ENCODE data around the gene VANGL1. TPM values are rescaled to one million over a fixed set of nuclear protein-coding genes. Genes with fewer than 3 reads are reported as not detected.

VANGL1 gene
- total RNA-seq, 1 donor from 2014 or later, result 9.9 TPM

DNA sequence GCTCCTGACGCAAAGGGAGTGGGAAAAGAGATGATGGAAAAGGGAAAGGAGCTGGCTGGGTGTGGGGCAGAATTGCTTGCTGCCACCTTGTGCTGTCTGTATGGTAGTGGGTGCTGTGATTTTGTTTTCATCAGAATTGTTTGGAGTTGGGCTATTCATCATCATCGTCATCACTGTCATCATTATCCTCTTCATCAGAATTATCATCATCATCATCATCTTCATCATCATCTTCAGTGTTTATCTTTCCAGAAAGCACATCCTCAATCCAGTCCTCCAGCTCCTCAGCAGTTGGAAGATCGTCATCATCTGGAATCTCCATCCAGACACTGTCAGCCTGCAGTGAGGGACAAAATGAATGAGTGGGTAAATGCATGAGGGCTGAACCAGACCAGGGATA lies 59.3 kb downstream of the VANGL1 start:
- Mint-ChIP-seq H3K9me3 (no peaks in the 10 kb centered on the region), H3K27me3 (ENCODE audit: insufficient read depth) (peaks cover 9% of the 10 kb centered on the region), H3K36me3 (ENCODE audit: low read depth) (no peaks in the 10 kb centered on the region), H3K4me1 (ENCODE audit: low read depth) (no peaks in the 10 kb centered on the region), H3K4me3 (no peak overlapping the region), H3K27ac (no peak overlapping the region)
- intact Hi-C loops (cut with micrococcal nuclease), result no loop called here
- no peak for DNase-seq (ENCODE audit: low spot score)

DNA sequence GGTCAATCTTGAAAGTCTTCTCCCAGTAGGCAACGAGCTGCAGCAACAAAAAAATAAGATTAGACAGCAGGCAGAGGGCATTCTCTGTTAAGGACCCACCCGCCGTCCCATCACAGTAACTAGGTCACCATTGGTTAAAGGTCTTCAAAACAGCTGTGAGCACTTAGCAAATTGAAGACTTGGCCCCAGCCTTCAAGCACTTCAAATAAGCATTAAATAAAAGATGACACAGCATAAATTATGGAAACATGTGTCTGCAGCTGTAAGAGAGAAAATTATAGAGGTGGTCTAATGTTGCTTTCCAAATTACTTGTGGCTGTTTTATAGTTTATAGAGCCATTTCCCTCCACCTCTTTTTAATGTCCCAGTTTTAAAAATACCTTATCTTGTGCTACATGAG lies 61.2 kb downstream of the VANGL1 start:
- intact Hi-C loops (cut with micrococcal nuclease), result no loop called here
- Mint-ChIP-seq H3K4me3 (no peak overlapping the region), H3K36me3 (ENCODE audit: low read depth) (no peaks in the 10 kb centered on the region), H3K27ac (no peak overlapping the region), H3K27me3 (ENCODE audit: insufficient read depth) (peaks cover 12% of the 10 kb centered on the region), H3K9me3 (no peaks in the 10 kb centered on the region), H3K4me1 (ENCODE audit: low read depth) (no peaks in the 10 kb centered on the region)
- no peak for DNase-seq (ENCODE audit: low spot score)

DNA sequence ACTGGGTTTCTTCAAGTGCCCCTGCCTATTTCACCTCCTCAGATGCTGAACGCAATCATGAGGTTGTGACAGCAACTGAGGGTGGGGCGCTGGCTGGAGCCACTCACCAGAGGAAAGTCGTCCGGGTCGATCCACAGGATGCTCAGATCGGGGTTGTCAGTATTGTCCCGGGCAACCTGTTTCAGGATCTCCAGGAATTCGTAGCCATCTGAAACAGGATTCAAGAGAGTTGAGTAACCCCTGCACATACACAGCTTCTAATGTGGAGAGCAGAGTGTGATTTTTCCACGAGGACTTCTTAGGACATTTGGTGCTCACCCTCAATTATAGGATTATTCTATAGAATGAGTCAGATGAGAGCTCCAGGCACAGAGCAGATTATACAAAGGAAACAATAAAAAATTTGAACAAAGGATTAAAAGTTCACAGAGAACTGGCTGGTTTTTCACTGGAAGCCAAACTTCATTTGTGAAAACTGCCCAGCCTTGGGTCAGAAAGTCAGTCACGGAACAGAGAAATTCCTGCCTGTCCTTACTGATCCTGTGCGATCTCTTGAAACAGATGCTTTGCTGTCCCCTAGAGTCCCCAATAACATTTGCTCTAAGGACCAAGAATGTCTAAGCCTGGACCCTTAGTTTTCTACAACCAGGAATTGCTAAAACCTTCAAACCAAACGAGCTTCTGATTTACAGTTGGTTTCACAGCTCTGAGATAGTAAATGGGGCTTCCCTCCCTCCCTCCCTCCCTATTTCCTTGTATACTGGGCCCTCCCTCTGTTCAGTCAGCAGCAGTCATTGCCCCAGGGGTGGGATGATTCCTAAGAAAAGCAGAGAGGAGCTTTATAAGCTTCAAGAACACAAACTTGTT lies 63.5 kb downstream of the VANGL1 start:
- Mint-ChIP-seq H3K27me3 (ENCODE audit: insufficient read depth) (peaks cover 22% of the 10 kb centered on the region), H3K4me3 (no peak overlapping the region), H3K27ac (no peak overlapping the region), H3K4me1 (ENCODE audit: low read depth) (no peaks in the 10 kb centered on the region), H3K9me3 (no peaks in the 10 kb centered on the region), H3K36me3 (ENCODE audit: low read depth) (no peaks in the 10 kb centered on the region)
- intact Hi-C loops (cut with micrococcal nuclease), result loop anchor here (5.0 kb wide), 1 partner anchor 67 kb away; no protein-coding TSS in a partner anchor
- DNase-seq (ENCODE audit: low spot score), result no peak

DNA sequence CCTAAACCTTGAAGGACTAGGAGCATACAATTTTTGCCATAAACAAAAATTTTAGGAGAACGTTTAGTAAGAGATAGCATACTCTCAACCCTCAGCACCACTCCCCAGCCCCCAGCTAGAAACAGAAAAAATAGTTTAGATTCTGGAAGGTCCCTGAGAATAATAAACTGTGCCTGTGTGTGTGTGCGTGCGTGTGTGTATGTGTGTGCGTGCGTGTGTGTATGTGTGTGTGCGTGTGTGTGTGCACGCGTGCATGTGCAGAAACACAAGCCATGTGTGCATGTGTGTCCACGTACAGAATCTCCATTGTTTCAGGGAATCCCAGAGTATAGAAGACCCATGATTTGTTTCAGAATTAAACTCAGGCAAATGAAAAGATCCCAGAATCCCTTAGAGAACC lies 64.2 kb downstream of the VANGL1 start:
- Mint-ChIP-seq H3K4me1 (ENCODE audit: low read depth) (no peaks in the 10 kb centered on the region), H3K27ac (no peak overlapping the region), H3K9me3 (no peaks in the 10 kb centered on the region), H3K36me3 (ENCODE audit: low read depth) (no peaks in the 10 kb centered on the region), H3K4me3 (no peak overlapping the region), H3K27me3 (ENCODE audit: insufficient read depth) (peaks cover 24% of the 10 kb centered on the region)
- no peak for DNase-seq (ENCODE audit: low spot score)
- intact Hi-C loops (cut with micrococcal nuclease), result loop anchor here (1.0 to 5.0 kb wide), 3 partner anchors 63 to 98 kb away; no protein-coding TSS in a partner anchor

DNA sequence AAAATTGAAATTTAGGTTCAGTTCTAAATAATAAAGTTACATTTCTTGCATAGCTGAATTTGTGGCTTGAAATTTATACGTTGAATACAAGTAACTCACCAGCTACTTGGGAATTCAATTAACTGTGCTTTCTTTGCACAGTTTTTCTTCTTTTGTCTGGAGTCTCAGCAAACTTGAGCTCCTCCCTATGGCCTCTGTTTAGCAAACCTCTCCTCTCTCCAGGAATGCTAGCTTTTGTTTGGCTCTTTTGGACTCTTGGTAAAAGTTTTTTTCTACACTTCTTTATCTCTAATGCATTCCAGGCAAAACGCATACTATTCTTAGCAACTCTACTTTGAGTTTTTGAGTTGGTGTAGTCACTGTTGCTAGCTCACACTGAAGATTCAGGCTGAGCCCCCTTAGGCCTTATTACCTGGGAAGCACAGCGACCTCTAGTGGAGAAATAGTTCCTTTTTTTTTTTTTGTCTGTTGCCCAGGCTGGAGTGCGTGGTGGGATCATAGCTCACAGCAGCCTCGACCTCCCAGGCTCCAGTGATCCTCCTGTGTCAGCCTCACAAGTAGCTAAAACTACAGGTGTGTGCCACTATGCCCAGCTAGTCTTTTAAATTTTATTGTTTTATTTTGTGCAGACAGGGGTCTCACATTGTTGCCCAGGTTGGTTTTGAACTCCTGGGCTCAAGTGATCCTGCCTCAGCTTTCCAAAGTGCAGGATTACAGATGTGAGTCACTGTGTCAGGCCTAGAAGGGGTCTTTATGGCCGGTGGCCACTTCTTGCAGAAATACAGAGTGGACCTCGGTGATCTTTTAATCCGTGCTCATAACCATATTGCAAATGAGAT lies 65.0 kb downstream of the VANGL1 start:
- no peak overlapping the region for H3K27ac Mint-ChIP-seq

DNA sequence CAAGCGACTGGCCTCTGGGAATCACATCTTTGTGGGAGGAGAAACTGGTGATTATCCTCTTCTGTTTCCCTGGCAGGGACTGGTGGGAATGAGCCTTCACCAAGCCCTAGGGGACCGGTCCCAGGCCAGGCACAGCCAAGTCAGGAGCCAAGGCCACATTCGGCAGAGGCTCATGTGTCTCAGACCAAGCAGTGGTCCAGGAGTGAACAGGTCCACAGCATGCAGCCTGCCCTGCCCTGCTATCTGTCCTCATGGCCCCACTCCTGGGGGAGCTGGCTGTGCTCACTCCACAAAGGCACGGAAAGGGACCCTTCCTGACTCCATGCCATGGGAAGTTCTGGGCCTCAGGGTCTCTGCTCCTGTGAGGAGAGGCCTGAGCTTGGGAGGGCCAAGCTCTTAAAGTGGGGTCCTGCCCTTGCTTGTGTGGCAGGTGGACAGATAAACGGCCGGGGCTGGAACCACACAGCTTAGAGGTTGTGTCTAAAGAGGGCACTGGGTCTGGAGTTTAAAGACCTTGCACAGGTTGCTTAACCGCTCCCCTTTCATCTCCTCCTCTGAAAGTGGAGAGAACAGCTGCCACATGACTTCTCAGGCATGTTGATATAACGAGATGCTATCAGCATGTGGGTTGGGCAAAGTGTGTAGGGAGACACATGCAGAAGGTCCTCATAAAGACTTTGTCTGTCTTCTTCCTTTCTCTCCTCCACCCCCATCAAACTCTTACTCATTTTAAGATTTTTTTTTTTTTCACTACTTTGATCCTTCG lies 69.3 kb downstream of the VANGL1 start:
- H3K4me3 Mint-ChIP-seq, result no peak overlapping the region
- H3K36me3 Mint-ChIP-seq (ENCODE audit: low read depth), result no peaks in the 10 kb centered on the region
- no peak overlapping the region for H3K27ac Mint-ChIP-seq
- H3K4me1 Mint-ChIP-seq (ENCODE audit: low read depth), result no peaks in the 10 kb centered on the region
- no peaks in the 10 kb centered on the region for H3K9me3 Mint-ChIP-seq
- peaks cover 28% of the 10 kb centered on the region for H3K27me3 Mint-ChIP-seq (ENCODE audit: insufficient read depth)
- DNase-seq (ENCODE audit: low spot score), result no peak
- intact Hi-C loops (cut with micrococcal nuclease), result no loop called here

More for the DNA sequence above, 65.0 kb downstream of the VANGL1 start:
- H3K4me3 Mint-ChIP-seq, result no peak overlapping the region
- no peaks in the 10 kb centered on the region for H3K9me3 Mint-ChIP-seq
- H3K27me3 Mint-ChIP-seq (ENCODE audit: insufficient read depth), result peaks cover 28% of the 10 kb centered on the region
- H3K4me1 Mint-ChIP-seq (ENCODE audit: low read depth), result no peaks in the 10 kb centered on the region
- no peaks in the 10 kb centered on the region for H3K36me3 Mint-ChIP-seq (ENCODE audit: low read depth)
- no peak for DNase-seq (ENCODE audit: low spot score)
- intact Hi-C loops (cut with micrococcal nuclease), result loop anchor here (1.0 to 5.0 kb wide), 3 partner anchors 64 to 99 kb away; no protein-coding TSS in a partner anchor

DNA sequence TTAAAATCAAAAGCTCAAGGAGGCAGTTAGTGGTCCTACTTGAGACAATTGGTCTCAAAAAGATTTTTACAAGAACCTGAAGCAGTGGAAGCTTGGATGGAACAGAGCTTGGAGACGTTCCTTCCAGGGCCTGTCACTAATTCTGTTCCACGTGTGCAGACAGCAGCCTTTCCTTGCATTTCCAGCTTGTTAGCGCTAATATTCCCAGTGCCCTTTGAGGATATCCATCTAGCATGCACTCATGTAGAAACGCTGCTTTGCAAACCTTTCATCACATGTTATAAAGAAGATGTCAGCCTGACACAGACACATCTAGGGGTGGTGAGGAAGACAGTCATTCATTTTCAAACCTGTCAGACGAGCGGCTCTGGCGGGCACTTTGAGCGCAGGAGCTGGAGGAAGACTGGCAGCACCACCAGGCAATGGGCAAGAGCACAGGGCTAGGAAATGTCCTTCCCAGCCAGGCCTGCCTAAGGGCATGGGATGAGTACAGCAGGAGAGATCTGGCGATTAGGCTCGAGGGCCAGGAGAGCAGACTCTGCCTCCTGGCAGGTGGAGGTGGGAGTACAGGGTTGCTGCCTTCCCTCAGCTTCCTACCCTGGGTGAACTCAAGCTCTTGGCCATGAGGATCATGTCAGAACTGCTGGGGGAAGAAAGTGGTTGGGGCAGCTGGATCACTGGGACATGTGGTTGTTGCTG lies 71.3 kb downstream of the VANGL1 start:
- intact Hi-C loops (cut with micrococcal nuclease), result no loop called here
- Mint-ChIP-seq H3K9me3 (no peaks in the 10 kb centered on the region), H3K36me3 (ENCODE audit: low read depth) (no peaks in the 10 kb centered on the region), H3K27ac (no peak overlapping the region), H3K4me3 (no peak overlapping the region), H3K4me1 (ENCODE audit: low read depth) (no peaks in the 10 kb centered on the region), H3K27me3 (ENCODE audit: insufficient read depth) (peaks cover 22% of the 10 kb centered on the region)
- DNase-seq (ENCODE audit: low spot score), result no peak

DNA sequence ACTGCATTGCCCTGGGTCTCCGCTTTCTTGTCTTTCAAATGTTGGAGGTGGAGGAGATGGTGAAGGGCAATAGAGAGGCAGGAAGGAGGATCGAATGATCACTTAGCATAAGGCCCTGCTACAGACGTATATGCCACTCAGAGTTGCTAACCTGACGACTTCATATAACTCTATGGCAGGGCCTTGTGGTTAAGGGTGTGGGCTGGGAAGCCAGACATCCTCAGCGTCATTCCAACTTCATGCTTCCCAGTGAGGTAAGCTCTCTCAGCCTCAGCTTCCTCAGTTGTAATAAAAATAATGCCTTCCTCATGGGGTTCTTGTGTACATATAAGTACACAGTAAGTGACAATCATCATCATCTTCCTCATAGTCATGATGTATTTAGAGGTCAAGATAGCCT lies 72.1 kb downstream of the VANGL1 start:
- Mint-ChIP-seq H3K36me3 (ENCODE audit: low read depth) (no peaks in the 10 kb centered on the region), H3K27ac (no peak overlapping the region), H3K4me3 (no peak overlapping the region), H3K9me3 (no peaks in the 10 kb centered on the region), H3K27me3 (ENCODE audit: insufficient read depth) (peaks cover 18% of the 10 kb centered on the region), H3K4me1 (ENCODE audit: low read depth) (no peaks in the 10 kb centered on the region)
- DNase-seq (ENCODE audit: low spot score), result no peak
- intact Hi-C loops (cut with micrococcal nuclease), result no loop called here

DNA sequence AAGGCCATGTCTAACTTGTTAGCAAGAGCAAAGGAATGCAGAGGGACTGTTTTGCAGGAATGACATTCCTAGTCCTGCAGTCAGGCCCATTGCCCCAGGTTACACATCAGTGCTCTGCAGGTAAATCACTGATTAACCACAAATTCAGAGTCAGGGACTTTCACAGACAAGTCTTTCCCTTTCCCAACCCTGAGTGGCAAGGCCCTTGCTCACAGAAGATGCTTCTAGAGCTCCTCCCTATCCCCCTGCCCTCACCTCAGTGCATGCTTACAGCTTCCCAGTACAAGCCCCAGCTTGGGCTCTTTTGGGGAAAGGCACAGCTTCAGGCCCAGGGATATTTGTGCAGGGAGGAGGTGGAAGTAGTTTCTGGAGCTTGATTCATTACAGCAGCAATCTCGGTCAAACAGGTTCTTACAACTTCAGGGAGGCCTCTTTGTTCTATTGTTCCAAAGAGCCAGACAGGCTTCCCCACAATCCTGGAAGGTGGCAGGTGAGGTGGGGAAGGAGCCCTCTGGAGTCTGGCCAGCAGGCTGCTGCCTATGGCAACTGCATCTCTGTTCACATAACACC lies 72.9 kb downstream of the VANGL1 start:
- no peaks in the 10 kb centered on the region for H3K36me3 Mint-ChIP-seq (ENCODE audit: low read depth)
- H3K27me3 Mint-ChIP-seq (ENCODE audit: insufficient read depth), result peaks cover 14% of the 10 kb centered on the region
- no peaks in the 10 kb centered on the region for H3K4me1 Mint-ChIP-seq (ENCODE audit: low read depth)
- no peak overlapping the region for H3K27ac Mint-ChIP-seq
- DNase-seq (ENCODE audit: low spot score), result no peak
- intact Hi-C loops (cut with micrococcal nuclease), result no loop called here
- H3K4me3 Mint-ChIP-seq, result no peak overlapping the region
- no peaks in the 10 kb centered on the region for H3K9me3 Mint-ChIP-seq

DNA sequence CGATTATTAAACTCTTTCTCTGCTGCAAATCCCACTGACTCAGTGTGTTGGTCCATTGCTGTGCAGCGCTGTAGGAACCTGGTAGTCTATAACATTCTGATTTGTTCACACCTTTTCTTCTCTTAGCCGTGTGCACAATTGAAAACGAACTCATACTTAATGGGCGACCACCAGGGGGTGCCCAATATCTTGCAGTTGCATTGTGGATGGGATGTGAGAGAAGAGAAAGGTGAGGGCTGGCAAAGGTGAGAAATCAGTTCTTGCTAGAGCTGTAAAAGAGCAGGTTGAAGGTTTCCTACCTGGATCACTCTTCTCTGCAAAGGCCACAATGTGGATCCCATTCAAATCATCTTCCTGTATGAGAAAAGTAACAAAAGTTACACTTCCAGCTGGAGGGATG lies 75.8 kb downstream of the VANGL1 start:
- H3K4me3 Mint-ChIP-seq, result no peak overlapping the region
- no peaks in the 10 kb centered on the region for H3K9me3 Mint-ChIP-seq
- H3K4me1 Mint-ChIP-seq (ENCODE audit: low read depth), result no peaks in the 10 kb centered on the region
- no peak for DNase-seq (ENCODE audit: low spot score)
- intact Hi-C loops (cut with micrococcal nuclease), result loop anchor here (2.0 kb wide), 1 partner anchor 263 kb away; no protein-coding TSS in a partner anchor
- peaks cover 2% of the 10 kb centered on the region for H3K27me3 Mint-ChIP-seq (ENCODE audit: insufficient read depth)
- H3K36me3 Mint-ChIP-seq (ENCODE audit: low read depth), result no peaks in the 10 kb centered on the region
- no peak overlapping the region for H3K27ac Mint-ChIP-seq

DNA sequence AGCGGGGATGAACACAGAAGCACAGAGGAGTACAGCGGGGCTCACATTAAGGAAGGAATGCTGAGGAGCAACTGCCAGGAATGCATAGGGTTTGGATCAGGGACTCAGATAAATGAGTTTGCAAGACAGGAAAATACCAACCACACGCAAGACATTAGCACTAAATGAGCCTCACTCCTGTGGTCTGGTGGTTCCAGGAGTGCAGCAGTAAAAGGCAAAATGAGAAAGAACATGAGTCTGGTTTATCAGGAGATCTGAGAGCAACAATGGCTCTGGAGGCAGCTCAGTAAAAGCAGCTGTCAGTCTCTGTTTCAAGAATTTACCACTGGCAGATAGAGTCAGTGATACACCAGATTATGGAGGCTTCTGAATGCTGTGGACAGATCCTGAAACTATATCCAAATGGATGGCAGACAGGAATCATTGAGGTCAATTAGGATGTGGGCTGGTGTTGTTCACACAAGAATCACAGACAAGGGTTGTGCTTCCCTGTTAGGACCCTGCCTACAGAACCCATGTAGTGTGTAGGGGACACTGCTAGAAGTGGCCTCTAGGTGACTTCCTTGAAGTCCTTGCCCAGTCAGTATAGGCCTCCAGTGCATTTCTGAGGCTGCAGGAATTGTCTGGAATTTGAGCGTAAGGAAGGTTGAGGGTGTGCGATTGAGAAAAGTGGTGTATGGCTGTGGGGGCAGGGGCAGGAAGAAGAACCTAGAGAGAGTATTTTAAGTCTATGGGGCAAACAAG lies 76.4 kb downstream of the VANGL1 start:
- Mint-ChIP-seq H3K9me3 (no peaks in the 10 kb centered on the region), H3K27ac (no peak overlapping the region), H3K36me3 (ENCODE audit: low read depth) (no peaks in the 10 kb centered on the region), H3K4me3 (no peak overlapping the region), H3K27me3 (ENCODE audit: insufficient read depth) (peaks cover 2% of the 10 kb centered on the region), H3K4me1 (ENCODE audit: low read depth) (no peaks in the 10 kb centered on the region)
- intact Hi-C loops (cut with micrococcal nuclease), result no loop called here
- DNase-seq (ENCODE audit: low spot score), result no peak

Data from activated T-helper 1 cell treated with anti-CD3 and anti-CD28 coated beads, Interleukin-12 subunit alpha, Interleukin-12 subunit beta, Interleukin-2, Interleukin-4 antibody, amounts not matched to agents 30 ng/mL and 10 ng/mL and 1 ng/mL, durations not matched to agents 14 hours and 24 hours and 36 hours (primary cell).